Measurements from ENCODE around the gene PGRMC1.

DNA sequence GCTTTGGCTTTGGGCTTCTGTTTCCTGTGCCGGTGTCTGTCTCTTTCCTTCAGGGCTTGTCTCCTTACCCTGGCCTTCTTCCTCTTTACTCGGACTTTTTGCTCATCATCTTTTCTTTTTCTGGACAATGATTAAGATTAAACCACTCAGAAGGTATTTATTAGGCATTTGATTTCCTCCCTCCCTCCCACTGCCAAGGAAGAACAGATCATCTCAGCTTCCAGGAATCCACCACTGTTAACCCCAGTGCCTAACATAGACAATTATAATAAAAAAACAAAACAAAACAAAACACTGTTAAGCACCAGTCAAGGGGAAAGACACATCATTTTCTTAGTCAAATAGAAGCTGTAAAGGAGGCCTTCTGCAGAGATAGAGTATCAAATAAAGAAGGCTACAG lies 16.6 kb downstream of the PGRMC1 start:
- TF ChIP-seq, protein P1, sequence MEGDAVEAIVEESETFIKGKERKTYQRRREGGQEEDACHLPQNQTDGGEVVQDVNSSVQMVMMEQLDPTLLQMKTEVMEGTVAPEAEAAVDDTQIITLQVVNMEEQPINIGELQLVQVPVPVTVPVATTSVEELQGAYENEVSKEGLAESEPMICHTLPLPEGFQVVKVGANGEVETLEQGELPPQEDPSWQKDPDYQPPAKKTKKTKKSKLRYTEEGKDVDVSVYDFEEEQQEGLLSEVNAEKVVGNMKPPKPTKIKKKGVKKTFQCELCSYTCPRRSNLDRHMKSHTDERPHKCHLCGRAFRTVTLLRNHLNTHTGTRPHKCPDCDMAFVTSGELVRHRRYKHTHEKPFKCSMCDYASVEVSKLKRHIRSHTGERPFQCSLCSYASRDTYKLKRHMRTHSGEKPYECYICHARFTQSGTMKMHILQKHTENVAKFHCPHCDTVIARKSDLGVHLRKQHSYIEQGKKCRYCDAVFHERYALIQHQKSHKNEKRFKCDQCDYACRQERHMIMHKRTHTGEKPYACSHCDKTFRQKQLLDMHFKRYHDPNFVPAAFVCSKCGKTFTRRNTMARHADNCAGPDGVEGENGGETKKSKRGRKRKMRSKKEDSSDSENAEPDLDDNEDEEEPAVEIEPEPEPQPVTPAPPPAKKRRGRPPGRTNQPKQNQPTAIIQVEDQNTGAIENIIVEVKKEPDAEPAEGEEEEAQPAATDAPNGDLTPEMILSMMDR (IDR thresholded peaks at IDR 0.05), result no peak
- no peak for TF ChIP-seq EP300 (IDR thresholded peaks at IDR 0.05)
- no peak for TF ChIP-seq POLR2AphosphoS5 (IDR thresholded peaks at IDR 0.05)
- no peak for TF ChIP-seq POLR2A (IDR thresholded peaks at IDR 0.05)
